ENCODE data around the gene ABHD10.

ABHD10 gene

GRCh38 chr3:111949712-111950111, 29.1 kb upstream of the ABHD10 start:
- no peak overlapping the region for H3K4ac ChIP-seq (ENCODE audit: low read depth, low read length)
- no CpG with 5 or more reads among the region's 3 CpGs for WGBS (ENCODE audit: extremely low coverage, insufficient coverage, low lambda C conversion rate)
- no peak overlapping the region for H4K5ac ChIP-seq (ENCODE audit: low read length)
- H3K27ac ChIP-seq (ENCODE audit: low read depth, low read length): no peak overlapping the region
- no peak overlapping the region for H2BK5ac ChIP-seq (ENCODE audit: low read length)
- no peak overlapping the region for H3K18ac ChIP-seq (ENCODE audit: low read length)
- no peaks in the 10 kb centered on the region for H3K79me2 ChIP-seq (ENCODE audit: control insufficient read depth, insufficient read depth, low read length)
- no peak for DNase-seq
- no peaks in the 10 kb centered on the region for H3K27me3 ChIP-seq (ENCODE audit: insufficient read depth, low read length, poor library complexity)
- no peak overlapping the region for H3K56ac ChIP-seq (ENCODE audit: low read length)
- H3K4me2 ChIP-seq (ENCODE audit: low read length): no peak overlapping the region
- no peak overlapping the region for H3K23ac ChIP-seq (ENCODE audit: low read length)
- no peak overlapping the region for H2BK15ac ChIP-seq (replicated peaks; ENCODE audit: low read depth)
- H3K36me3 ChIP-seq (ENCODE audit: control insufficient read depth, insufficient read depth, low read length): peaks cover 5% of the 10 kb centered on the region
- H3K9ac ChIP-seq (ENCODE audit: low read length): no peak overlapping the region
- no peak overlapping the region for H2AK5ac ChIP-seq (ENCODE audit: low read length)
- H3K79me1 ChIP-seq (ENCODE audit: low read length): no peaks in the 10 kb centered on the region
- H3K4me3 ChIP-seq (ENCODE audit: low read length): no peak overlapping the region
- no peak overlapping the region for H2BK120ac ChIP-seq (ENCODE audit: low read depth, low read length)
- H3K4me1 ChIP-seq (ENCODE audit: control insufficient read depth, low read depth, low read length): no peaks in the 10 kb centered on the region
- no peak overlapping the region for H4K8ac ChIP-seq (ENCODE audit: low read depth, low read length)

GRCh38 chr3:111951032-111951431, 27.8 kb upstream of the ABHD10 start:
- Histone ChIP-seq H3K79me1 (ENCODE audit: low read length) (no peaks in the 10 kb centered on the region), H3K4me2 (ENCODE audit: low read length) (no peak overlapping the region), H3K9ac (ENCODE audit: low read length) (no peak overlapping the region), H2AK5ac (ENCODE audit: low read length) (no peak overlapping the region), H3K4me3 (ENCODE audit: low read length) (no peak overlapping the region), H3K27me3 (ENCODE audit: insufficient read depth, low read length, poor library complexity) (no peaks in the 10 kb centered on the region), H4K5ac (ENCODE audit: low read length) (no peak overlapping the region), H2BK120ac (ENCODE audit: low read depth, low read length) (no peak overlapping the region), H3K27ac (ENCODE audit: low read depth, low read length) (no peak overlapping the region), H3K36me3 (ENCODE audit: control insufficient read depth, insufficient read depth, low read length) (peaks cover 5% of the 10 kb centered on the region), H3K4ac (ENCODE audit: low read depth, low read length) (no peak overlapping the region), H3K56ac (ENCODE audit: low read length) (no peak overlapping the region), H3K18ac (ENCODE audit: low read length) (no peak overlapping the region), H3K4me1 (ENCODE audit: control insufficient read depth, low read depth, low read length) (no peaks in the 10 kb centered on the region), H2BK15ac (replicated peaks; ENCODE audit: low read depth) (no peak overlapping the region), H2BK5ac (ENCODE audit: low read length) (no peak overlapping the region), H3K23ac (ENCODE audit: low read length) (no peak overlapping the region), H3K79me2 (ENCODE audit: control insufficient read depth, insufficient read depth, low read length) (no peaks in the 10 kb centered on the region), H4K8ac (ENCODE audit: low read depth, low read length) (no peak overlapping the region)
- DNase-seq: no peak
- WGBS (ENCODE audit: extremely low coverage, insufficient coverage, low lambda C conversion rate): no CpG with 5 or more reads among the region's 2 CpGs

GRCh38 chr3:111952086-111952485, 26.7 kb upstream of the ABHD10 start:
- H3K4me1 ChIP-seq (ENCODE audit: control insufficient read depth, low read depth, low read length): no peaks in the 10 kb centered on the region
- peaks cover 5% of the 10 kb centered on the region for H3K36me3 ChIP-seq (ENCODE audit: control insufficient read depth, insufficient read depth, low read length)
- H3K27me3 ChIP-seq (ENCODE audit: insufficient read depth, low read length, poor library complexity): no peaks in the 10 kb centered on the region
- no peak overlapping the region for H3K27ac ChIP-seq (ENCODE audit: low read depth, low read length)
- no peaks in the 10 kb centered on the region for H3K79me2 ChIP-seq (ENCODE audit: control insufficient read depth, insufficient read depth, low read length)
- H3K4ac ChIP-seq (ENCODE audit: low read depth, low read length): no peak overlapping the region
- no peak overlapping the region for H3K56ac ChIP-seq (ENCODE audit: low read length)
- H4K5ac ChIP-seq (ENCODE audit: low read length): no peak overlapping the region
- no peak overlapping the region for H3K4me2 ChIP-seq (ENCODE audit: low read length)
- H3K18ac ChIP-seq (ENCODE audit: low read length): no peak overlapping the region
- H2BK15ac ChIP-seq (replicated peaks; ENCODE audit: low read depth): no peak overlapping the region
- H3K4me3 ChIP-seq (ENCODE audit: low read length): no peak overlapping the region
- H3K79me1 ChIP-seq (ENCODE audit: low read length): no peaks in the 10 kb centered on the region
- no peak overlapping the region for H2BK5ac ChIP-seq (ENCODE audit: low read length)
- no peak overlapping the region for H2BK120ac ChIP-seq (ENCODE audit: low read depth, low read length)
- H4K8ac ChIP-seq (ENCODE audit: low read depth, low read length): no peak overlapping the region
- no peak overlapping the region for H2AK5ac ChIP-seq (ENCODE audit: low read length)
- no peak for DNase-seq
- no CpG with 5 or more reads among the region's 5 CpGs for WGBS (ENCODE audit: extremely low coverage, insufficient coverage, low lambda C conversion rate)
- H3K23ac ChIP-seq (ENCODE audit: low read length): no peak overlapping the region
- no peak overlapping the region for H3K9ac ChIP-seq (ENCODE audit: low read length)

- Histone ChIP-seq H3K4me2 (ENCODE audit: low read length) (no peak overlapping the region), H3K27ac (ENCODE audit: low read depth, low read length) (no peak overlapping the region), H3K4ac (ENCODE audit: low read depth, low read length) (no peak overlapping the region), H3K27me3 (ENCODE audit: insufficient read depth, low read length, poor library complexity) (no peaks in the 10 kb centered on the region), H3K79me2 (ENCODE audit: control insufficient read depth, insufficient read depth, low read length) (no peaks in the 10 kb centered on the region), H3K56ac (ENCODE audit: low read length) (no peak overlapping the region), H2AK5ac (ENCODE audit: low read length) (no peak overlapping the region), H2BK120ac (ENCODE audit: low read depth, low read length) (no peak overlapping the region), H2BK5ac (ENCODE audit: low read length) (no peak overlapping the region), H3K4me3 (ENCODE audit: low read length) (no peak overlapping the region), H2BK15ac (replicated peaks; ENCODE audit: low read depth) (no peak overlapping the region), H3K18ac (ENCODE audit: low read length) (no peak overlapping the region), H3K23ac (ENCODE audit: low read length) (no peak overlapping the region), H3K9ac (ENCODE audit: low read length) (no peak overlapping the region), H4K5ac (ENCODE audit: low read length) (no peak overlapping the region), H4K8ac (ENCODE audit: low read depth, low read length) (no peak overlapping the region), H3K79me1 (ENCODE audit: low read length) (no peaks in the 10 kb centered on the region), H3K36me3 (ENCODE audit: control insufficient read depth, insufficient read depth, low read length) (peaks cover 5% of the 10 kb centered on the region), H3K4me1 (ENCODE audit: control insufficient read depth, low read depth, low read length) (no peaks in the 10 kb centered on the region)
- DNase-seq: no peak
- WGBS (ENCODE audit: extremely low coverage, insufficient coverage, low lambda C conversion rate): no CpG with 5 or more reads among the region's 6 CpGs
Measured at GRCh38 chr3:111952866-111953450, 25.9 kb upstream of the ABHD10 start.

- Histone ChIP-seq H3K27me3 (ENCODE audit: insufficient read depth, low read length, poor library complexity) (no peaks in the 10 kb centered on the region), H3K56ac (ENCODE audit: low read length) (no peak overlapping the region), H2BK15ac (replicated peaks; ENCODE audit: low read depth) (no peak overlapping the region), H3K23ac (ENCODE audit: low read length) (no peak overlapping the region), H2AK5ac (ENCODE audit: low read length) (no peak overlapping the region), H3K79me1 (ENCODE audit: low read length) (no peaks in the 10 kb centered on the region), H3K36me3 (ENCODE audit: control insufficient read depth, insufficient read depth, low read length) (peaks cover 2% of the 10 kb centered on the region), H3K4me1 (ENCODE audit: control insufficient read depth, low read depth, low read length) (no peaks in the 10 kb centered on the region), H3K27ac (ENCODE audit: low read depth, low read length) (no peak overlapping the region), H3K9ac (ENCODE audit: low read length) (no peak overlapping the region), H2BK5ac (ENCODE audit: low read length) (no peak overlapping the region), H4K5ac (ENCODE audit: low read length) (no peak overlapping the region), H2BK120ac (ENCODE audit: low read depth, low read length) (no peak overlapping the region), H3K79me2 (ENCODE audit: control insufficient read depth, insufficient read depth, low read length) (no peaks in the 10 kb centered on the region), H3K4ac (ENCODE audit: low read depth, low read length) (no peak overlapping the region), H4K8ac (ENCODE audit: low read depth, low read length) (no peak overlapping the region), H3K4me3 (ENCODE audit: low read length) (no peak overlapping the region), H3K18ac (ENCODE audit: low read length) (no peak overlapping the region), H3K4me2 (ENCODE audit: low read length) (no peak overlapping the region)
- no peak for DNase-seq
- no CpG with 5 or more reads among the region's 6 CpGs for WGBS (ENCODE audit: extremely low coverage, insufficient coverage, low lambda C conversion rate)
Measured at GRCh38 chr3:111954228-111954990, 24.4 kb upstream of the ABHD10 start.
